ENCODE results near the gene SPEG.

Gene SPEG

DNA sequence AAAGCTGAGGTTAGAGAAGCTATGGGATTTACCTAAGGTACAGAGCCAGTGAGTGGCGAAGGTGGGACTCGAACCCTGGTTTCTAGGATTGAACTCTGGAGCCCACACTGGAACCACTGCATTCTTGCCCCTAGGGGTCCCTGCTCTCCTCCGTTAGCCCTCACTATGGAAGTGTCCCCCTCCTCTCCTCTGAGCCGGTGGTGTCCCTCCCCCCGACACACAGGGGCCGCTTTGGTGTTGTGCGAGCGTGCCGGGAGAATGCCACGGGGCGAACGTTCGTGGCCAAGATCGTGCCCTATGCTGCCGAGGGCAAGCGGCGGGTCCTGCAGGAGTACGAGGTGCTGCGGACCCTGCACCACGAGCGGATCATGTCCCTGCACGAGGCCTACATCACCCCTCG, 55.5 kb downstream of the SPEG start:
- no peaks in the 10 kb centered on the region for H3K9me2 ChIP-seq (ENCODE audit: low read depth, low read length)
- H3K36me3 ChIP-seq (ENCODE audit: insufficient read depth, low read length): no peaks in the 10 kb centered on the region
- H3K9me3 ChIP-seq (ENCODE audit: low read length): no peaks in the 10 kb centered on the region
- no peak overlapping the region for H3K4me2 ChIP-seq (ENCODE audit: low read length)
- no peaks in the 10 kb centered on the region for H3K79me2 ChIP-seq (ENCODE audit: insufficient read depth, low read length)
- no peaks in the 10 kb centered on the region for H3F3A ChIP-seq (ENCODE audit: insufficient read depth, low read length)
- TF ChIP-seq, protein P1, sequence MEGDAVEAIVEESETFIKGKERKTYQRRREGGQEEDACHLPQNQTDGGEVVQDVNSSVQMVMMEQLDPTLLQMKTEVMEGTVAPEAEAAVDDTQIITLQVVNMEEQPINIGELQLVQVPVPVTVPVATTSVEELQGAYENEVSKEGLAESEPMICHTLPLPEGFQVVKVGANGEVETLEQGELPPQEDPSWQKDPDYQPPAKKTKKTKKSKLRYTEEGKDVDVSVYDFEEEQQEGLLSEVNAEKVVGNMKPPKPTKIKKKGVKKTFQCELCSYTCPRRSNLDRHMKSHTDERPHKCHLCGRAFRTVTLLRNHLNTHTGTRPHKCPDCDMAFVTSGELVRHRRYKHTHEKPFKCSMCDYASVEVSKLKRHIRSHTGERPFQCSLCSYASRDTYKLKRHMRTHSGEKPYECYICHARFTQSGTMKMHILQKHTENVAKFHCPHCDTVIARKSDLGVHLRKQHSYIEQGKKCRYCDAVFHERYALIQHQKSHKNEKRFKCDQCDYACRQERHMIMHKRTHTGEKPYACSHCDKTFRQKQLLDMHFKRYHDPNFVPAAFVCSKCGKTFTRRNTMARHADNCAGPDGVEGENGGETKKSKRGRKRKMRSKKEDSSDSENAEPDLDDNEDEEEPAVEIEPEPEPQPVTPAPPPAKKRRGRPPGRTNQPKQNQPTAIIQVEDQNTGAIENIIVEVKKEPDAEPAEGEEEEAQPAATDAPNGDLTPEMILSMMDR (IDR thresholded peaks at IDR 0.05; ENCODE audit: low read length): no peak
- no peak for TF ChIP-seq EZH2 (IDR thresholded peaks at IDR 0.05; ENCODE audit: borderline replicate concordance, low read length)
- H3K27me3 ChIP-seq (ENCODE audit: insufficient read depth, low read length): 0 out of 2 replicates have a peak, but pooled peaks cover 5% of the 10 kb centered on the region
- no peaks in the 10 kb centered on the region for H3K4me1 ChIP-seq (ENCODE audit: insufficient read depth, low read length, severe bottlenecking)
- H3K9ac ChIP-seq (ENCODE audit: low read length): no peak overlapping the region
- H3K27ac ChIP-seq (ENCODE audit: low read depth, low read length, poor library complexity, severe bottlenecking): no peak overlapping the region
- H4K20me1 ChIP-seq (ENCODE audit: insufficient read depth, low read length): no peaks in the 10 kb centered on the region
- H2AFZ ChIP-seq (ENCODE audit: low read length): no peak overlapping the region
- H3K4me3 ChIP-seq (ENCODE audit: low read depth, low read length, poor library complexity, severe bottlenecking): no peak overlapping the region

- no peak overlapping the region for H3K4me3 ChIP-seq (ENCODE audit: low read depth, low read length, poor library complexity, severe bottlenecking)
- no peaks in the 10 kb centered on the region for H3K36me3 ChIP-seq (ENCODE audit: insufficient read depth, low read length)
- no peak overlapping the region for H2AFZ ChIP-seq (ENCODE audit: low read length)
- no peak overlapping the region for H3K4me2 ChIP-seq (ENCODE audit: low read length)
- no peak overlapping the region for H3K9ac ChIP-seq (ENCODE audit: low read length)
- H3K27ac ChIP-seq (ENCODE audit: low read depth, low read length, poor library complexity, severe bottlenecking): no peak overlapping the region
- H3K9me2 ChIP-seq (ENCODE audit: low read depth, low read length): no peaks in the 10 kb centered on the region
- peaks cover 3% of the 10 kb centered on the region for H3K4me1 ChIP-seq (ENCODE audit: insufficient read depth, low read length, severe bottlenecking)
- H4K20me1 ChIP-seq (ENCODE audit: insufficient read depth, low read length): no peaks in the 10 kb centered on the region
- TF ChIP-seq, protein P1 (IDR thresholded peaks at IDR 0.05; ENCODE audit: low read length): no peak
- no peak for TF ChIP-seq EZH2 (IDR thresholded peaks at IDR 0.05; ENCODE audit: borderline replicate concordance, low read length)
- 0 out of 2 replicates have a peak, but pooled peaks cover 5% of the 10 kb centered on the region for H3K27me3 ChIP-seq (ENCODE audit: insufficient read depth, low read length)
- H3K79me2 ChIP-seq (ENCODE audit: insufficient read depth, low read length): no peaks in the 10 kb centered on the region
- no peaks in the 10 kb centered on the region for H3K9me3 ChIP-seq (ENCODE audit: low read length)
- H3F3A ChIP-seq (ENCODE audit: insufficient read depth, low read length): no peaks in the 10 kb centered on the region
Observed at GRCh38 chr2:219490600-219491130, 56.0 kb downstream of the SPEG start.

- Histone ChIP-seq H3K9me2 (ENCODE audit: low read depth, low read length) (no peaks in the 10 kb centered on the region), H3K4me3 (ENCODE audit: low read depth, low read length, poor library complexity, severe bottlenecking) (no peak overlapping the region), H4K20me1 (ENCODE audit: insufficient read depth, low read length) (no peaks in the 10 kb centered on the region), H3K9ac (ENCODE audit: low read length) (no peak overlapping the region), H2AFZ (ENCODE audit: low read length) (no peak overlapping the region), H3K36me3 (ENCODE audit: insufficient read depth, low read length) (no peaks in the 10 kb centered on the region), H3K9me3 (ENCODE audit: low read length) (no peaks in the 10 kb centered on the region), H3K4me1 (ENCODE audit: insufficient read depth, low read length, severe bottlenecking) (peaks cover 4% of the 10 kb centered on the region), H3K27me3 (ENCODE audit: insufficient read depth, low read length) (0 out of 2 replicates have a peak, but pooled peaks cover 5% of the 10 kb centered on the region), H3K27ac (ENCODE audit: low read depth, low read length, poor library complexity, severe bottlenecking) (no peak overlapping the region), H3K4me2 (ENCODE audit: low read length) (no peak overlapping the region), H3K79me2 (ENCODE audit: insufficient read depth, low read length) (no peaks in the 10 kb centered on the region), H3F3A (ENCODE audit: insufficient read depth, low read length) (no peaks in the 10 kb centered on the region)
- TF ChIP-seq EZH2 (IDR thresholded peaks at IDR 0.05; ENCODE audit: borderline replicate concordance, low read length): no peak
- TF ChIP-seq, protein P1 (IDR thresholded peaks at IDR 0.05; ENCODE audit: low read length): no peak
Observed at GRCh38 chr2:219491278-219491963, 56.8 kb downstream of the SPEG start.

Measured in OCI-LY1 (cell line).